Activated naive CD8-positive, alpha-beta T cell (primary cell): ENCODE results near the gene B4GALNT4.
"Not testable (repeated sequence)": the region's sequence is repeated elsewhere in the genome, so short reads cannot be mapped to it uniquely, and the experiment has no call there.

ENCODE experiments used
- H3K27ac Mint-ChIP-seq: one replicate; pipeline ENCODE4 v1.8.0; 2021; ENCODE audit warnings: mixed read lengths
- H3K27me3 Mint-ChIP-seq: one replicate; pipeline ENCODE4 v1.8.0; 2021; ENCODE audit warnings: mixed read lengths
- H3K36me3 Mint-ChIP-seq: one replicate; pipeline ENCODE4 v1.8.0; 2021; ENCODE audit warnings: mixed read lengths
- H3K4me1 Mint-ChIP-seq: one replicate; pipeline ENCODE4 v1.8.0; 2021; ENCODE audit warnings: low read depth, mixed read lengths
- H3K4me3 Mint-ChIP-seq: one replicate; pipeline ENCODE4 v1.8.0; 2021; ENCODE audit warnings: mild to moderate bottlenecking, mixed read lengths
- H3K9me3 Mint-ChIP-seq: one replicate; pipeline ENCODE4 v1.8.0; 2021; ENCODE audit warnings: low read depth, mixed read lengths

B4GALNT4 gene

DNA sequence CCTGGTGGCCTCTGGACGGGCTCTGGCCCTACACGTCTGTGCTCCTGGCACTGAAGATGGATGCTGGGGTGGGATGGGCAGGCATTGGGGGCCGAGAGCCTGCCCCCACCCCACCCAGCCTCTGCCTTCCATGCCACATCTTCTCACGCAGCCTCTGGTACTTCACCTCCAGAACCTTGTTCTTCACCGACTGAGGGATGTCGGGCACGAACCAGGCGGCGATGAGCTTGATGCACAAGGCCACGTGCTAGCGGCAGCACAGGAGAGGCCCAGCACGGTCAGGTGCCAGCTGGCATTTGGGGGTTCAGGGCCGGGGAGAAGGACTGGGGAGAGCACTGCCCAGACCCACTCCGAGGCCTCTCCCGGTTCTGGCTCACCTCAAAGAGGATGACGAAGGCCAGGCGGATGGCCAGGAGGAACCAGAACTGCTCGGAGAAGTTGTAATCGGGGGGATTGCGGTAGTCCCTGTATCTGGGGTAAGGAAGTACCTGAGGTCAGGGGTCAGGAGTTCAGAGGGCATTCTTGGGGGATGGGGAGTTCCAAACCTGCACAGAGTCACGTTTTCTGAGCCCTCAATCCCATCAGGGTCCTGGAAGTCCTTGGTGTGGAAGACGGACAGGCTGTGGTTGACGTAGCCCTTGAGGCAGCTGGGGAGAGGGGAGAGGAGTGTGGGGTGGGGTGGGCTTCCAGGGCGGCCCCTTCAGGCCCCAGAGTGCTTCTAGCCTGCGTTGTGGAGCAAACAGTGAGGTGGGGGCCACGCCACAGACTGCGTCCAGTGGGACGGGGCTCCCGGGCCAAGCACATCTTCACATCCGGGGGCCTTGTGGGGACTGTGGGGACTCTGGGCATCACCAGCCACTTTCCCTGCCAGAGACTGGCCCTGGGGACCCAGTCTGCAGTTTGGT is 49.3 kb downstream of the B4GALNT4 start:
- H3K4me1 Mint-ChIP-seq, result peaks cover 18% of the 10 kb centered on the region
- no peaks in the 10 kb centered on the region for H3K9me3 Mint-ChIP-seq
- no peaks in the 10 kb centered on the region for H3K36me3 Mint-ChIP-seq
- H3K4me3 Mint-ChIP-seq, result no peak overlapping the region
- H3K27me3 Mint-ChIP-seq, result no peaks in the 10 kb centered on the region
- H3K27ac Mint-ChIP-seq, result no peak overlapping the region

- Mint-ChIP-seq H3K36me3 (peaks cover 1% of the 10 kb centered on the region), H3K4me1 (peaks cover 16% of the 10 kb centered on the region), H3K4me3 (no peak overlapping the region), H3K27ac (no peak overlapping the region), H3K27me3 (no peaks in the 10 kb centered on the region), H3K9me3 (no peaks in the 10 kb centered on the region)
Measured at GRCh38 chr11:419248-420005, 50.1 kb downstream of the B4GALNT4 start.

GRCh38 chr11:420054-420910 is 51.0 kb downstream of the B4GALNT4 start:
- Mint-ChIP-seq H3K27me3 (no peaks in the 10 kb centered on the region), H3K4me3 (no peak overlapping the region), H3K36me3 (peaks cover 7% of the 10 kb centered on the region), H3K9me3 (no peaks in the 10 kb centered on the region), H3K4me1 (peaks cover 8% of the 10 kb centered on the region), H3K27ac (no peak overlapping the region)

DNA sequence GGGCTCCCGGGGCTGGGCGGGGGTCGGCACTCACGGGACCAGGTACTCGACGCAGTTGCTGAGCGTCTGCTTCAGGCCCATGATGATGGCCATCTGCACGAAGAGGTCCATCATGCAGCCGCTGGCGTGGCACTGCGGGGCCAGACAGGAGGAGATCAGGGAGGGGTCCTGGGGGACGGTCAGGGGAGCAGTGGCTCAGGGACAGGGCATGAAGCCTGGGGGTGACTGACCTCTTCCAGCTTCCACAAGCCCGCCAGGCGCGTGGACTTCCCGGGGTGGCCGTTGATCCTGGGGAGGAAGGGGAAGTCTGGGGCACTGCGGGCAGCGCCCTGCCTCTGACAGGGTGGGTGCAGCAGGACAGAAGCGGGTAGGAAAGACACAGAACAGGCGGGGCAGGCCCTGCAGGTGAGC is 51.6 kb downstream of the B4GALNT4 start:
- no peak overlapping the region for H3K4me3 Mint-ChIP-seq
- H3K27ac Mint-ChIP-seq, result no peak overlapping the region
- peaks cover 3% of the 10 kb centered on the region for H3K4me1 Mint-ChIP-seq
- H3K36me3 Mint-ChIP-seq, result peaks cover 9% of the 10 kb centered on the region
- no peaks in the 10 kb centered on the region for H3K27me3 Mint-ChIP-seq
- no peaks in the 10 kb centered on the region for H3K9me3 Mint-ChIP-seq

- Mint-ChIP-seq H3K4me1 (no peaks in the 10 kb centered on the region), H3K27ac (no peak overlapping the region), H3K27me3 (no peaks in the 10 kb centered on the region)
Measured at GRCh38 chr11:422249-422656, 53.0 kb downstream of the B4GALNT4 start.

DNA sequence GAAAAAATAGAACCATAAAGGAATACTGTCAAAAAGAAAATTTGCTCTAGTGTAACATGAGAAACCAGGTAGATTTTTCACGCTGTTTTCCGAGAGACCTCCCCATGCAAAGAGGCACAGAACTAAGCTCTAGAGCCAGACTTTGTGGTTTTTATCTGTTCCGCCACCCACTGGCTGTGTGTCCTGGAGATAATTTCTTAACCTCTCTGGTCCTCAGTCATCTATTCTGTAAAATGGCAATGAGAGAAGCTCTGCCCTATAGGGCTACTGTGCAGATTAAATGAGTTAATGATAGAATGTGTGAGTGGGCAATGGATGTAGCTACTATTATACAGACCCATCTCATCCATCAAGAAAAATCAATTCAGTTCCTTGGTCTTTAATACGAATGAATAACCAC is 54.9 kb downstream of the B4GALNT4 start:
- Mint-ChIP-seq H3K9me3 (no peaks in the 10 kb centered on the region), H3K27me3 (no peaks in the 10 kb centered on the region), H3K27ac (no peak overlapping the region), H3K36me3 (peaks cover 9% of the 10 kb centered on the region), H3K4me3 (no peak overlapping the region), H3K4me1 (no peaks in the 10 kb centered on the region)

More at GRCh38 chr11:422249-422656, 53.0 kb downstream of the B4GALNT4 start:
- H3K36me3 Mint-ChIP-seq, result peaks cover 9% of the 10 kb centered on the region
- no peak overlapping the region for H3K4me3 Mint-ChIP-seq
- no peaks in the 10 kb centered on the region for H3K9me3 Mint-ChIP-seq

DNA sequence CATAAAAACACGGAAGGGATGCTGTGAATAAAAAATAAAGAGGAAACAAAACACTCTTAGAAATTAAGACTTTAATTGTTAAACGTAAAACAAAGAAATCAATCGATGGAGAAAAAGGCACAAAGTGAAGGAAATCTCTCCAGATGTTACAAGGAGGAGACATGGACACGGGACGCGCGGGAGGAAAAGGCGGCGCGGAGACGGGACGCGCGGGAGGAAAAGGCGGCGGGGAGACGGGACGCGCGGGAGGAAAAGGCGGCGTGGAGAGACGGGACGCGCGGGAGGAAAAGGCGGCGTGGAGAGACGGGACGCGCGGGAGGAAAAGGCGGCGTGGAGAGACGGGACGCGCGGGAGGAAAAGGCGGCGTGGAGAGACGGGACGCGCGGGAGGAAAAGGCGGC is 55.5 kb downstream of the B4GALNT4 start:
- H3K4me1 Mint-ChIP-seq, H3K4me3 Mint-ChIP-seq: not testable (repeated sequence)

DNA sequence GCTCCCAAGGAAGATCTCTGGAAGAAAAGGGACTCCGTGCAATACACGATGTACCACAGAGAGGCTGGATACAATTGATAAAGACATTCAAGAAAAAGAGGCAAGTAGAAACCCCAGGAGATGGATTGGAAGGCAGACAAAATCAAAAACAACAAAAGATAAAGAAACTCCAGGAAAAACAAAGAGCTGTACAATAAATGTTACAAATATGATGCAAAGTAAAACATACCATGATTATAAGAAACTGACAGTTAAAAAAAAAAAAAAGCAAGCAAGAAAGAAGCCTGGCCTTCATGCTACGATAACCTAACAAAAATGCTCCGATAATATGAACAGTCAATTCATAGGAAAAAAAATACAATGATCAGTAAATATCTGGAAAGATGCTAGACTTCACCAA is 56.0 kb downstream of the B4GALNT4 start:
- no peak overlapping the region for H3K27ac Mint-ChIP-seq
- H3K4me3 Mint-ChIP-seq, result no peak overlapping the region
- H3K27me3 Mint-ChIP-seq, result no peaks in the 10 kb centered on the region

More for the DNA sequence above, 55.5 kb downstream of the B4GALNT4 start:
- H3K9me3 Mint-ChIP-seq, H3K27me3 Mint-ChIP-seq, H3K36me3 Mint-ChIP-seq, H3K27ac Mint-ChIP-seq: not testable (repeated sequence)

DNA sequence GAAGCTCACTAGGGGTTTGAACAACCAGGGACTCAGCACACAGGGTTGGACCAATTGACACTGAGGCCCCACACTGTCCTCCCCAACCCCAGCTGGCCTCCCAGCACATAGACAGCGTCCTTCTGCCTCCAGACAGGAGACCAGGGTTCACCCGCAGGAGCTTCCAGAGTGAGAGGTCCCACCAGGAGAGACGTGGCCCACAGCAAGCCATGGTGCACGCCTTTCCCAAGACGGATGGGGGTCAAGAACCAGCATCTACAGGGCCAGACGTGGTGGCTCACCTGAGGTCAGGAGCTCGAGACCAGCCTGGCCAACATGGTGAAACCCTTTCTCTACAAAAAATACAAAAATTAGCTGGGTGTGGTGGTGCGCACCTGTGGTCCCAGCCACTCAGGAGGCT is 57.6 kb downstream of the B4GALNT4 start:
- Mint-ChIP-seq H3K4me3 (no peak overlapping the region), H3K27me3 (no peaks in the 10 kb centered on the region), H3K36me3 (peaks cover 9% of the 10 kb centered on the region), H3K4me1 (no peaks in the 10 kb centered on the region), H3K27ac (no peak overlapping the region), H3K9me3 (no peaks in the 10 kb centered on the region)

More for the DNA sequence above, 56.0 kb downstream of the B4GALNT4 start:
- Mint-ChIP-seq H3K36me3 (peaks cover 9% of the 10 kb centered on the region), H3K9me3 (no peaks in the 10 kb centered on the region), H3K4me1 (no peaks in the 10 kb centered on the region)

DNA sequence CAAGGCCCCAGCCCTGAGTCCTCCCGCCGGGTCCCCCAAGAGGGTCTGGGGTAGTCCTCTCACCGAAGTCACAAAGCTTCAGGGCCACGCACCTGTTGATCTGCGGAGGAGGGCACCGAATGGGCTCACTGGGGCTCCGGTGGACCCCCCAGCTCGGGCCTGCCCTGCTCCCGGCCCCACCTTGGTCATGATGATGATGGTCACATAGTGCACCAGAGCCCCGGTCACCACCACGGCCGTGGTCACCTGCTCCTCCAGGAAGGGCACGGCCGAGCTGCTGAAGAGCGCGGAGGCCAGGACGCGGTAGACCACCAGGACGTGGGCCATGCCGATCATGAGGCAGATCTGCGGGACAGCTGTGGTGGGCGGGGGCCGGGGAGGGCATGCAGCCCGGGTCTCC is 59.0 kb downstream of the B4GALNT4 start:
- Mint-ChIP-seq H3K4me3 (no peak overlapping the region), H3K27me3 (no peaks in the 10 kb centered on the region), H3K27ac (no peak overlapping the region), H3K4me1 (no peaks in the 10 kb centered on the region), H3K9me3 (no peaks in the 10 kb centered on the region), H3K36me3 (peaks cover 9% of the 10 kb centered on the region)

- H3K36me3 Mint-ChIP-seq, result peaks cover 8% of the 10 kb centered on the region
Measured at GRCh38 chr11:429391-429790, 60.1 kb downstream of the B4GALNT4 start.

DNA sequence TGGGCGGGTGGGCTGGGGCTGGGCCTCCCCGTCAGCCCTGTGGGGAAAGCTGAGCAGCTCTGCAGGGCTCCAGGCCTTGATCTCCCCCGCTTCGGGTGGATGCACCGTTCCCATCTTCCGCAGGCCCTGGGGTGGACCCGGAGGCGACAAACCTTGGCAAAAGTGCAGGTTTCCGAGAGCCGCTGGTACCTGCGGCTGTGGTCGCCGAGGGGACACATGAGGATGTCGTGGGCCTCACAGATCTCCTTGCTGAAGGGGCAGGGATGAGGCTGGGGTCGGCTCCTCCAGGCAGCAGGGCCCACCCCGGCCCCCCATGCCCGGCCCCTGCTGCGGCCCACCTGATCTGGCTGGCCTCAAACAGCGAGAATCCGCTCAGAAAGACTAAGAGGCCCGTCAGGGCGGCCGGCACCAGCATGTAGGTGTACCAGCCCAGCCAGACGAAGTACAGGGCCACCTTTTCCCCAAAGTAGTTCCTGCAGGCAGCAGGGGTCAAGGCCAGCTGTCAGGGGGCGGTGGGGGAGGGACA is 60.7 kb downstream of the B4GALNT4 start:
- Mint-ChIP-seq H3K27ac (no peak overlapping the region), H3K4me1 (no peaks in the 10 kb centered on the region), H3K9me3 (no peaks in the 10 kb centered on the region), H3K36me3 (peaks cover 4% of the 10 kb centered on the region), H3K27me3 (no peaks in the 10 kb centered on the region), H3K4me3 (no peak overlapping the region)

More at GRCh38 chr11:429391-429790, 60.1 kb downstream of the B4GALNT4 start:
- Mint-ChIP-seq H3K4me1 (no peaks in the 10 kb centered on the region), H3K27me3 (no peaks in the 10 kb centered on the region), H3K27ac (no peak overlapping the region), H3K4me3 (no peak overlapping the region), H3K9me3 (no peaks in the 10 kb centered on the region)
